Natural killer cell (primary cell): Measurements from ENCODE around the gene RERE. TPM values are rescaled to one million over a fixed set of nuclear protein-coding genes. Genes with fewer than 3 reads are reported as not detected.

Experiments
- ATAC-seq, 3 donors: fragments of 150-1000 bp in 2 of 3; fragments of 200-7000 bp in 1 of 3; cut with Tn5 transposase; 1 replicate in 1 of 3; 2 replicates in 2 of 3; pipeline ENCODE4 v1.10.0; 2021; ENCODE audit warnings: mild to moderate bottlenecking in 2 of 3, moderate library complexity in 2 of 3
- DNase-seq, 2 donors: peaks; one replicate each; pipeline versions ENCODE4 v3.0.0 to v3.0.0-alpha.2; 2013 to 2021; ENCODE audit warnings: mixed read lengths in 1 of 2
- H3K27ac ChIP-seq: one replicate; pipeline ENCODE4 v1.5.1; 2013; ENCODE audit warnings: mild to moderate bottlenecking, low read length
- H3K27me3 ChIP-seq: one replicate; pipeline ENCODE4 v1.6.1; 2013; ENCODE audit warnings: low read length; ENCODE audit not compliant: control insufficient read depth, insufficient read depth
- H3K36me3 ChIP-seq: one replicate; pipeline ENCODE4 v1.6.1; 2013; ENCODE audit warnings: low read length; ENCODE audit not compliant: control insufficient read depth, insufficient read depth
- H3K4me1 ChIP-seq: one replicate; pipeline ENCODE4 v1.6.1; 2013; ENCODE audit warnings: low read length; ENCODE audit not compliant: control insufficient read depth, insufficient read depth
- H3K4me3 ChIP-seq: one replicate; pipeline ENCODE4 v1.5.1; 2013; ENCODE audit warnings: low read length
- H3K9me3 ChIP-seq: one replicate; pipeline ENCODE4 v1.6.1; 2013; ENCODE audit warnings: low read length; ENCODE audit not compliant: control insufficient read depth, insufficient read depth
- H3K27ac Mint-ChIP-seq, 2 donors: one replicate each; pipeline ENCODE4 v1.8.0; 2022; ENCODE audit warnings: mild to moderate bottlenecking in 2 of 2, mixed read lengths in 2 of 2, moderate library complexity in 1 of 2
- H3K27me3 Mint-ChIP-seq, 2 donors: one replicate each; pipeline ENCODE4 v1.8.0; 2022; ENCODE audit warnings: low read depth in 2 of 2, mixed read lengths in 2 of 2
- H3K36me3 Mint-ChIP-seq: one replicate; pipeline ENCODE4 v1.8.0; 2022; ENCODE audit warnings: mixed read lengths
- H3K4me1 Mint-ChIP-seq, 2 donors: one replicate each; pipeline ENCODE4 v1.8.0; 2022; ENCODE audit warnings: mixed read lengths in 2 of 2
- H3K4me3 Mint-ChIP-seq: one replicate; pipeline ENCODE4 v1.8.0; 2022; ENCODE audit warnings: mild to moderate bottlenecking, moderate library complexity, mixed read lengths
- H3K9me3 Mint-ChIP-seq, 2 donors: one replicate each; pipeline ENCODE4 v1.8.0; 2022; ENCODE audit warnings: mixed read lengths in 2 of 2
- WGBS: methylation state at CpG from one replicate; pipeline ENCODE4 v1.1.7; 2013; ENCODE audit warnings: missing lambda C conversion rate; ENCODE audit not compliant: insufficient coverage; 5-methylcytosine and 5-hydroxymethylcytosine counted together
- intact Hi-C: fragments of 100-400 bp; cut with micrococcal nuclease; formaldehyde crosslinking; loops from one replicate; pipeline ENCODE4 v1.14.2; 2022
- total RNA-seq, 4 donors: library from RNA; stranded (reverse); fragments of 120-200 nt in 1 of 4; gene quantifications; one replicate each; pipeline versions ENCODE4 v1.2.3 to v1.2.4, GENCODE V29; 2013 to 2022
- TF ChIP-seq, protein P1 (sequence below): fragments of 200-600 bp; IDR thresholded peaks from one replicate; pipeline ENCODE4 v1.8.0; 2022; ENCODE audit warnings: antibody characterized with exemption

The RERE gene
- total RNA-seq, 3 donors from 2014 or later (not counting 1 experiment from before 2014, with no cell fraction given) = 67.7 to 76.0 (median 73.0) TPM

DNA sequence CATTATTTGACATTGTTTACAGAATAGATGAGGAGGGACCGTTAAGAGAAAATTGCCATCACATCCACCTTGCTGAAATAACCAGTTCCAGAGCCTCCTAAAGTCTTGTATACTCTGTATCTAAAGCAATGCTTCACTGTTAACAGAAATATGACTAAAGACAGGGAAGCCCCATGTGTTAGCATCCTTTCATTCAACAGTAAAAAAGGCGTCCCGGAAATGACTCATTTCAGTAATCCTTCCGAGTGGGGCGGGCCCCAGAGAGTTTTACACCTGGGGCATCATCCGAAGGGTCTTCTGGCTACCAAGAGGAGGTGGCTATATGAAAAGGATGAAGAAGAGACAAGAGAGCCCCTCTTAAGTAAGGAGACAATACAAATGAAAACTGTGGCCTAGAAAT, 272.4 kb downstream of the RERE start:
- H3K4me1 ChIP-seq = no peaks in the 10 kb centered on the region
- DNase-seq = no peak

DNA sequence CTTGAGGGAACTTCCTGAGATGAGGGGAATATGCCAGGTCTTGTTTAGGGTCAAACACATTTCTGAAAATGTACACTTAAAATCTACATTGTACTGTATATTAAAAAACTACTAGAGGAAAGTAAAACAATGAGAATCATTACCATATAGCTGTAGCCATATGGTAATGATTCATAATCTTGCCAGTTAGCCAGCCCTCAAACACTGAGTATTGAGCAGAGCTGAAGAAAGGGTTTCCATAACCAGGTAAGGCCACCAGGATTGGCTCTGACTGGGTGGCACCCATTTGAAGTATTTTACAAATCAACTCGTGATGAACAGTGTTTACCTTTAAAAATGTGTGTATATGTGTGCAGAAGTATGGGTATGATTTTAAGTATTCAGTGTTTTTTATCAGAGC, 272.8 kb downstream of the RERE start:
- ATAC-seq (no peak), DNase-seq (no peak)
- no peaks in the 10 kb centered on the region for H3K4me1 ChIP-seq
- TF ChIP-seq, protein P1, sequence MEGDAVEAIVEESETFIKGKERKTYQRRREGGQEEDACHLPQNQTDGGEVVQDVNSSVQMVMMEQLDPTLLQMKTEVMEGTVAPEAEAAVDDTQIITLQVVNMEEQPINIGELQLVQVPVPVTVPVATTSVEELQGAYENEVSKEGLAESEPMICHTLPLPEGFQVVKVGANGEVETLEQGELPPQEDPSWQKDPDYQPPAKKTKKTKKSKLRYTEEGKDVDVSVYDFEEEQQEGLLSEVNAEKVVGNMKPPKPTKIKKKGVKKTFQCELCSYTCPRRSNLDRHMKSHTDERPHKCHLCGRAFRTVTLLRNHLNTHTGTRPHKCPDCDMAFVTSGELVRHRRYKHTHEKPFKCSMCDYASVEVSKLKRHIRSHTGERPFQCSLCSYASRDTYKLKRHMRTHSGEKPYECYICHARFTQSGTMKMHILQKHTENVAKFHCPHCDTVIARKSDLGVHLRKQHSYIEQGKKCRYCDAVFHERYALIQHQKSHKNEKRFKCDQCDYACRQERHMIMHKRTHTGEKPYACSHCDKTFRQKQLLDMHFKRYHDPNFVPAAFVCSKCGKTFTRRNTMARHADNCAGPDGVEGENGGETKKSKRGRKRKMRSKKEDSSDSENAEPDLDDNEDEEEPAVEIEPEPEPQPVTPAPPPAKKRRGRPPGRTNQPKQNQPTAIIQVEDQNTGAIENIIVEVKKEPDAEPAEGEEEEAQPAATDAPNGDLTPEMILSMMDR = no peak
- Mint-ChIP-seq H3K27me3 (no peaks in the 10 kb centered on the region), H3K36me3 (peaks cover 22% of the 10 kb centered on the region), H3K4me3 (no peak overlapping the region), H3K27ac (no peak overlapping the region), H3K9me3 (no peaks in the 10 kb centered on the region), H3K4me1 (peaks cover 0 to 7% of the 10 kb centered on the region in 2 donors)
- 73% methylated on average over 1 of the region's 1 CpG for WGBS
- H3K27ac ChIP-seq = no peak overlapping the region
- no peaks in the 10 kb centered on the region for H3K9me3 ChIP-seq
- no peak overlapping the region for H3K4me3 ChIP-seq
- no peaks in the 10 kb centered on the region for H3K27me3 ChIP-seq
- intact Hi-C loops = no loop called here
- no peaks in the 10 kb centered on the region for H3K36me3 ChIP-seq

More for the DNA sequence above, 272.4 kb downstream of the RERE start:
- Histone ChIP-seq H3K36me3 (no peaks in the 10 kb centered on the region), H3K27ac (no peak overlapping the region), H3K27me3 (no peaks in the 10 kb centered on the region), H3K4me3 (no peak overlapping the region), H3K9me3 (no peaks in the 10 kb centered on the region)
- Mint-ChIP-seq H3K4me1 (peaks cover 0 to 7% of the 10 kb centered on the region in 2 donors), H3K27me3 (no peaks in the 10 kb centered on the region), H3K9me3 (no peaks in the 10 kb centered on the region), H3K36me3 (peaks cover 22% of the 10 kb centered on the region), H3K27ac (no peak overlapping the region), H3K4me3 (no peak overlapping the region)
- 79% methylated on average over 6 of the region's 6 CpGs for WGBS
- TF ChIP-seq, protein P1 = no peak
- intact Hi-C loops = no loop called here
- ATAC-seq = no peak

GRCh38 chr1:8543965-8544364, 273.5 kb downstream of the RERE start:
- no peak overlapping the region for H3K27ac Mint-ChIP-seq
- Histone ChIP-seq H3K4me1 (no peaks in the 10 kb centered on the region), H3K4me3 (no peak overlapping the region), H3K27ac (no peak overlapping the region), H3K9me3 (no peaks in the 10 kb centered on the region), H3K36me3 (no peaks in the 10 kb centered on the region), H3K27me3 (no peaks in the 10 kb centered on the region)
- no peak for ATAC-seq
- no peaks in the 10 kb centered on the region for H3K27me3 Mint-ChIP-seq
- peaks cover 22% of the 10 kb centered on the region for H3K36me3 Mint-ChIP-seq
- no peak for DNase-seq
- TF ChIP-seq, protein P1 = no peak
- no peaks in the 10 kb centered on the region for H3K9me3 Mint-ChIP-seq
- H3K4me3 Mint-ChIP-seq = no peak overlapping the region
- intact Hi-C loops = no loop called here
- peaks cover 0 to 7% of the 10 kb centered on the region in 2 donors for H3K4me1 Mint-ChIP-seq

GRCh38 chr1:8541961-8542521, 275.4 kb downstream of the RERE start:
- ATAC-seq = no peak
- H3K4me3 Mint-ChIP-seq = no peak overlapping the region

More at GRCh38 chr1:8541961-8542521, 275.4 kb downstream of the RERE start:
- Mint-ChIP-seq H3K27me3 (no peaks in the 10 kb centered on the region), H3K27ac (no peak overlapping the region), H3K36me3 (peaks cover 22% of the 10 kb centered on the region), H3K9me3 (no peaks in the 10 kb centered on the region), H3K4me1 (no peaks in the 10 kb centered on the region)
- DNase-seq = no peak
- 91% methylated on average over 8 of the region's 8 CpGs for WGBS
- intact Hi-C loops = no loop called here
- H3K4me3 ChIP-seq = no peak overlapping the region
- TF ChIP-seq, protein P1 = no peak
- no peaks in the 10 kb centered on the region for H3K27me3 ChIP-seq
- H3K4me1 ChIP-seq = no peaks in the 10 kb centered on the region
- H3K9me3 ChIP-seq = no peaks in the 10 kb centered on the region
- no peak overlapping the region for H3K27ac ChIP-seq
- H3K36me3 ChIP-seq = no peaks in the 10 kb centered on the region
